Fibroblast of peridontal ligament (primary cell): ENCODE results near the gene ARMC6.
"Not testable (repeated sequence)": the region's sequence is repeated elsewhere in the genome, so short reads cannot be mapped to it uniquely, and the experiment has no call there.

ENCODE experiments used
- DNase-seq: peaks from one replicate; pipeline ENCODE4 v3.0.0-alpha.2; 2010; ENCODE audit errors: extremely low read depth

The ARMC6 gene

GRCh38 chr19:19074196-19074882 is 40.9 kb downstream of the ARMC6 start:
- no peak for DNase-seq

- no peak for DNase-seq
Measured at GRCh38 chr19:19075126-19075525, 41.7 kb downstream of the ARMC6 start.

- DNase-seq = no peak
Measured at GRCh38 chr19:19076476-19076875, 43.1 kb downstream of the ARMC6 start.

GRCh38 chr19:19077103-19077502 is 43.7 kb downstream of the ARMC6 start:
- no peak for DNase-seq

- DNase-seq = no peak
Measured at GRCh38 chr19:19078801-19079200, 45.4 kb downstream of the ARMC6 start.

GRCh38 chr19:19079571-19079970 is 46.2 kb downstream of the ARMC6 start:
- no peak for DNase-seq

GRCh38 chr19:19081642-19082151 is 48.3 kb downstream of the ARMC6 start:
- DNase-seq = peak; percentile 24

- DNase-seq = no peak
Measured at GRCh38 chr19:19083413-19084178, 50.2 kb downstream of the ARMC6 start.

GRCh38 chr19:19087676-19088075 is 54.3 kb downstream of the ARMC6 start:
- DNase-seq = no peak

- DNase-seq = no peak
Measured at GRCh38 chr19:19094513-19094912, 61.1 kb downstream of the ARMC6 start.

GRCh38 chr19:19095691-19096090 is 62.3 kb downstream of the ARMC6 start:
- no peak for DNase-seq

GRCh38 chr19:19096641-19097627 is 63.5 kb downstream of the ARMC6 start:
- DNase-seq = no peak

GRCh38 chr19:19098084-19098702 is 64.8 kb downstream of the ARMC6 start:
- no peak for DNase-seq

GRCh38 chr19:19098703-19099632 is 65.6 kb downstream of the ARMC6 start:
- DNase-seq = no peak

GRCh38 chr19:19101540-19101939 is 68.1 kb downstream of the ARMC6 start:
- DNase-seq = no peak

- DNase-seq = not testable (repeated sequence)
Measured at GRCh38 chr19:19102566-19102965, 69.2 kb downstream of the ARMC6 start.

- DNase-seq = no peak
Measured at GRCh38 chr19:19103167-19103566, 69.8 kb downstream of the ARMC6 start.

GRCh38 chr19:19105365-19106055 is 72.1 kb downstream of the ARMC6 start:
- DNase-seq = peak; percentile 49

- peak; percentile 9 for DNase-seq
Measured at GRCh38 chr19:19106056-19106551, 72.7 kb downstream of the ARMC6 start.
